HG03469 (cell line): ENCODE results near the gene GPRC5B.

ENCODE experiments used
- ATAC-seq: cut with Tn5 transposase; IDR thresholded peaks from one replicate; pipeline ENCODE4 v1.9.1; 2021; ENCODE audit warnings: mild to moderate bottlenecking, moderate library complexity, moderate number of reproducible peaks; ENCODE audit not compliant: unreplicated experiment

The GPRC5B gene

GRCh38 chr16:19898924-19899604 lies 14.4 kb upstream of the GPRC5B start:
- ATAC-seq = no peak

GRCh38 chr16:19898166-19898565 lies 13.5 kb upstream of the GPRC5B start:
- ATAC-seq = no peak

- no peak for ATAC-seq
These were observed 12.3 kb upstream of the GPRC5B start for GRCh38 chr16:19896951-19897350.

DNA sequence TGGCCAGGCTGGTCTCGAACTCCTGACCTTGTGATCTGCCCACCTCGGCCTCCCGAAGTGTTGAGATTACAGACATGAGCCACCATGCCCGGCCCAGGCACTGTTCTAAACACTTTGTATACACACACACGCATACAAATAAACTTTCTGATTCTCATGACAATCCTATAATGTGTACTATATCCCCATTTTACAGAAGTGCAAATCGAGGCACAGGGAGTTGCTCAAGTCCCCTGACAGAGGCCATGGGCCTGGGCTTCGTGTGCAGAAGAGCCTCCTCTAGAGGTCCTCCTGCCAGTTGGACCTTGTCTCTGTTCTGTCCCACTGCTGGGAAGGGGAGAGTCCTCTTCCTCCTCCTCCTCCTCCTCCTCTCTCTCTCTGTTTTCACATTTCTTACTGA lies 9.9 kb upstream of the GPRC5B start:
- ATAC-seq = no peak

DNA sequence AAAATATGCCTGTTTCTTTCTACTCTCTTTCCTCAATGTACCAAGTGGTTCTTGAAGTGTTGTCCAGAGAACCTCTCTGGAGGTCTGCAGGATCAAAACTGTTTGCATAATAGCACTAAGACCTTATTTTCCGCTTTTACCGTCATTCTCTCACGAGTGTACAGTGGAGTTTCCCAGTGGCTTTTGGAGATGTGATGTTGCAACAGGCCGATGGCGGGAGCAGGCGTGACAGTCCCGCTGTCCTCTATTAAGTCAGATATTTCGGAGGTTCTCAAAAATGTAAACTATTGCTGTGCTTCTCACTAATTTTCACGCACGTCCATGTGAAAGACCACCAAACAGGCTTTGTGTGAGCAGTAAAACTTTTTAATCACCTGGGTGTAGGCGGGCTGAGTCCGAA lies 8.3 kb upstream of the GPRC5B start:
- ATAC-seq = no peak

- no peak for ATAC-seq
These were observed 6.3 kb upstream of the GPRC5B start for GRCh38 chr16:19890901-19891300.

- no peak for ATAC-seq
These were observed 4.2 kb upstream of the GPRC5B start for GRCh38 chr16:19888834-19889233.

GRCh38 chr16:19886073-19886941 lies 1.7 kb upstream of the GPRC5B start:
- ATAC-seq = no peak

- ATAC-seq = no peak
These were observed 914 bp upstream of the GPRC5B start for GRCh38 chr16:19885451-19886072.

DNA sequence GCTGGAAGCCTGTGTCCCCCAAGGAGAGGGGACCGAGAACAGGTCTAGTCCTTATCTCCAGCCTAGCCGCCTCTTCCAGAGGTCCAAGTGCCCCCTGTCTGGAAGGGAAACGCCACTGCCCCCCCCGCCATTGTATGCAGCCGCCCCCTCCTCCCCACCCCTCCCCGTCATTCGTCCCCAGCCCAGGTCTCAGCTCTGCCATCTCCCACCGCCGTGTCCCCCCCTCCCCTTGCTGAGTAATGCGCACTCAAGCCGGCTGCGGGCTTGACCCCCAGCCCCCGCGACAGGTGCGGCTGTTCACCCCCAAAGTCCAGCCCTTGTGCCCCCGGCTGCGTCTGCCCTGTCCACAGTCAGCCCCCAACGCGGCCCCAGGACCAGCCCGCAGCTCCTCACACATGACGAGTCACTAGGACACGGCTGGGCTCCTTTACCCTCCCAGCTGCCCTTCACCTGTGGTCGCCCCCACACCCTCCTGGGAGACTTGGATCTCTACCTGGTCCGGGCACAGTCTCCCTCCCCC lies 622 bp downstream of the GPRC5B start:
- no peak for ATAC-seq

DNA sequence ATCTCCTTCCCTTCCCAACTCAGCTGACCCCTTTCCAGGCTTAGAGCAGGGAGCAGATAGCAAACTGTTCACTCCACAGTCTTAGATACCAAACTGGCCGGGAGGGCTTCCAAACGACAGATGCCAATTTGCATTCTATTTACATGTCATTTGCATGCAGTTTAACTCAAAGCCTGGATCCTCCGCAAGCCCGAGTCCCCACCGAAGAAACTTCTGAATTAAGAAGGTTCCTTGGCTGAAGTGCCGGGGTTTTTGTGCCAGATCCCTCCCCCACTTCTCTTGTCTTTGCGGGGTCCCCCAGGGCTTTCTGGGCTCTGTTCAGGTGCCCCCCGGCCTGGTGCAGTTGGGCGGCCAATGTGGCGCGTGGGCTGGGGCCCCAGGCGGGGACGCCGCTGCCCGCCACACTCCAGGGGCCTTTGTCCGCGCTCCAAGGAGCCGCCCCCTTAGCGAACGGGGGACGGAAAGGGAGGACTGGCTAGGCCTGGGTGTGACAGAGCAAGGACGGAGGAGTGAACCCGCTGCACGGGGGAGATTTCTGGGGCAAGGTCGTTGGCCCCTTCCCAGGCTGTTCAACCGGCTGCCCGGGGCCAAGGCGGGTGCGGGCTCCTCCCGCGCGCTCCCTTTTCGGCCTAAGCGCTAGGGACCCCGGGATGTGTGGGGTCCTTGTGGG lies 1.2 kb downstream of the GPRC5B start:
- ATAC-seq = no peak

DNA sequence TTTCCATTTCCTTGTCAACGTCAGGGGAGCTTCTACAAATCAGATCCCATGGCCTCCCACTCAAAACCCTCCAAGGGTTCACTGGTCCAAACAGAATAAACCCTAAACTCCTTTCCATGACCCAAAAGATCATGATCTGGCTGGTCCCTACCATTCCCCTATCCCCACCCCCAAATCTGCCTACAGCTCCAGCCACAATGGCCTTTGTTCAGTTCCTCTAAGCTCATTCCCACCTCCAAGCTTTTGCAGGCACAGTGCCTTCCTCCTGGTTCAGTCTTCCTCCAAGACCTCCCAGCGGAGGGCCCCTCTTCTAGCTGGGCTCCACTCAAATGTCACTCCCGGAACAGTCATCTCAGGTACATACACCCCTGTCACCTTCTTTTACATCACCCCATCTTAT lies 2.0 kb downstream of the GPRC5B start:
- no peak for ATAC-seq

- no peak for ATAC-seq
These were observed 2.5 kb downstream of the GPRC5B start for GRCh38 chr16:19882186-19882585.

GRCh38 chr16:19881783-19882182 lies 2.9 kb downstream of the GPRC5B start:
- ATAC-seq = no peak

GRCh38 chr16:19881028-19881427 lies 3.6 kb downstream of the GPRC5B start:
- no peak for ATAC-seq

- ATAC-seq = no peak
These were observed 5.3 kb downstream of the GPRC5B start for GRCh38 chr16:19879241-19879792.

DNA sequence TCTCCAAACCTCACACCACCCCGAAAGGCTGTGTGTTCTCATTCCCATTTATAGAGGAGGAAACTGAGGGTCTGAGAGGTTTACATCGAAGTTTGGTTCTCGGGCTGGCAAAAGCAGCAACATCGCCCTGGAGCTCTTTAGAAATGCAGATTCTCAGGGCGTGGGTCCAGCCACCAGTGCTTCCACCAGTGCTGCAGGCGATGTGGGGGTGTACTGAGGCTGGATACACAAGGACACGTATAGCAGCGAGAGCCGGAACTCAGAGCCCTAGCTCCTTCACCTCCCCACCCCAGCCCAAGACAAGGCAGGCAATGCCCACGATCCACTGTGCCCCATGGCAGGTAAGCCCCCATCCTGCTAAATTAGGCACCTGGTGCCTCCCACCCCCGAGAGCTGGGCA lies 5.9 kb downstream of the GPRC5B start:
- no peak for ATAC-seq

DNA sequence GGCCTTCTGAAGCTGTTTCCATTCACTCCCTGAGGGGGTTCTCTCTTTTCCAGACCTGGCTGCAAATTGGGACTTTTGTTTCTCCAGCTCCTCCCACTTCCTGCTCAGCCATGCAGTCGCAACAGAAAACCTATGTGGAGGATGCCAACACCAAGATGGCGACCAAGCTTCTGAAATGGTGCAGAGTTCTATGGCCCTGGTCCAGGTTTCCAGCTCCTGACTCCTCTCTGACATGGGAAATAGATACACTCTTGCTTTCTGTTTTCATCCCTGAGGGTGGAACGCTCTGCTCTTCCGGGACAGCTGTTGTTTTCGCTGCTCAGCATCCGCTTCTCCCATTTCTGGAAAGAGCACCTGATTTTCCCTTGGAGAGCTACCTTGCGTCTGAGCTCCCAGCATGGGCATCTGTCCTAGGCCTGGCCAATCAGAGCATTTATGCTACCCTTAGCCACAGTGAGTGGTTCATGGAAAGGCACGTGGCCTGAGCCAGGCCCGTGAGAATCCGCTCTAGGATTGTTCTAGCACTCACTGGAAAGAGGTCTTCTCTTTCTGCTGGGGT lies 8.1 kb downstream of the GPRC5B start:
- no peak for ATAC-seq

GRCh38 chr16:19875900-19876299 lies 8.7 kb downstream of the GPRC5B start:
- no peak for ATAC-seq

GRCh38 chr16:19874851-19875546 lies 9.6 kb downstream of the GPRC5B start:
- ATAC-seq = no peak
